DMS53 treated with DMSO at 0.1 percent for 48 hours (cell line): ENCODE measurements around the gene LAMA5.

Source experiments
- DNase-seq: peaks from one replicate; lab custom pipeline; 2025; ENCODE audit not compliant: unreplicated experiment; lab: John Stamatoyannopoulos, UW

The LAMA5 gene

GRCh38 chr20:62268228-62268900, 98.7 kb downstream of the LAMA5 start:
- no peak for DNase-seq

- no peak for DNase-seq
Measured at GRCh38 chr20:62267543-62267942, 99.6 kb downstream of the LAMA5 start.

GRCh38 chr20:62266851-62267250, 100.3 kb downstream of the LAMA5 start:
- DNase-seq, result no peak

GRCh38 chr20:62266340-62266739, 100.8 kb downstream of the LAMA5 start:
- no peak for DNase-seq

GRCh38 chr20:62265365-62265764, 101.7 kb downstream of the LAMA5 start:
- DNase-seq, result no peak

- DNase-seq, result no peak
Measured at GRCh38 chr20:62263396-62263795, 103.7 kb downstream of the LAMA5 start.

- no peak for DNase-seq
Measured at GRCh38 chr20:62262064-62262463, 105.0 kb downstream of the LAMA5 start.

GRCh38 chr20:62259294-62259565, 107.9 kb downstream of the LAMA5 start:
- DNase-seq, result no peak
